NCI-H2081 treated with DMSO at 0.1 percent for 48 hours (cell line): Measurements from ENCODE around the gene TUBA1C.
A peak's percentile ranks its signal among the peaks of the same experiment; 100 is the strongest.
"Not testable (repeated sequence)": the region's sequence is repeated elsewhere in the genome, so short reads cannot be mapped to it uniquely, and the experiment has no call there.

Experiments used
- DNase-seq: peaks from one replicate; lab custom pipeline; 2025; lab: John Stamatoyannopoulos, UW

The TUBA1C gene

DNA sequence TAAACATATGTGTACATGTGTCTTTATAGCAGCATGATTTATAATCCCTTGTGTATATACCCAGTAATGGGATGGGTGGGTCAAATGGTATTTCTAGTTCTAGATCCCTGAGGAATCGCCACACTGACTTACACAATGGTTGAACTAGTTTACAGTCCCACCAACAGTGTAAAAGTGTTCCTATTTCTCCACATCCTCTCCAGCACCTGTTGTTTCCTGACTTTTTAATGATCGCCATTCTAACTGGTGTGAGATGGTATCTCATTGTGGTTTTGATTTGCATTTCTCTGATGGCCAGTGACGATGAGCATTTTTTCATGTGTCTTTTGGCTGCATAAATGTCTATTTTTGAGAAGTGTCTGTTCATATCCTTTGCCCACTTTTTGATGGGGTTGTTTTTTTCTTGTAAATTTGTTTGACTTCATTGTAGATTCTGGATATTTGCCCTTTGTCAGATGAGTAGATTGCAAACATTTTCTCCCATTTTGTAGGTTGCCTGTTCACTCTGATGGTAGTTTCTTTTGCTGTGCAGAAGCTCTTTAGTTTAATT lies 45.6 kb downstream of the TUBA1C start:
- DNase-seq = not testable (repeated sequence)

DNA sequence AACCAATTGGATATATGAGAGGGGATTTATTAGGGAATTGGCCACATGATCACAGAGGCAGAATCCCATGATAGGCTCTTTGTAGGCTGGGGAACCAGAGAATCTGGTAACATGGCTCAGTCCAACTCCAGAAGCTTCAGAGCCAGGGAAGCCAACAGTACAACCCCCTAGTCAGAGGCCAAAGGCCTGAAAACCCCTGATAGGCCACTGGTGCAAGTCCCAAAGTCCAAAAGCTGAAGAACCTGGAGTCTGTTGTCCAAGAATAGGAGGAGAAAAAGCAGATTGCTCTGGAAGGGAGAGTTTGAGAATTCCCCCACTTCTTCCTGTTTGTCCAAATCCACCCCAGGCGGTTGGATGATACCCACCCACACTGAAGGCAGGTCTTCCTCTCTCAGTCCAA lies 49.9 kb downstream of the TUBA1C start:
- no peak for DNase-seq

DNA sequence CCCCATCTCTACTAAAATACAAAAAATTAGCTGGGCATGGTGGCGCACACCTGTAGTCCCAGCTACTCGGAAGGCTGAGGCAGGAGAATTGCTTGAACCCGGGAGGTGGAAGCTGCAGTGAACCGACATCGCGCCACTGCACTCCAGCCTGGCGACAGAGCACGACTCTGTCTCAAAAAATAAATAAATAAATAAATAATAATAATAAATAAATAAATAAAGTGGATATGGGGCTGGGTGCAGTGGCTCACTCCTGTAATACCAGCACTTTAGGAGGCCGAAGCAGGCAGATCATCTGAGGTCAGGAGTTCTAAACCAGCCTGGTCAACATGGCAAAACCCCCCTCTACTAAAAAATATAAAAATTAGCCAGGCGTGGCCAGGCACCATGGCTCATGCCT lies 52.2 kb downstream of the TUBA1C start:
- not testable (repeated sequence) for DNase-seq

DNA sequence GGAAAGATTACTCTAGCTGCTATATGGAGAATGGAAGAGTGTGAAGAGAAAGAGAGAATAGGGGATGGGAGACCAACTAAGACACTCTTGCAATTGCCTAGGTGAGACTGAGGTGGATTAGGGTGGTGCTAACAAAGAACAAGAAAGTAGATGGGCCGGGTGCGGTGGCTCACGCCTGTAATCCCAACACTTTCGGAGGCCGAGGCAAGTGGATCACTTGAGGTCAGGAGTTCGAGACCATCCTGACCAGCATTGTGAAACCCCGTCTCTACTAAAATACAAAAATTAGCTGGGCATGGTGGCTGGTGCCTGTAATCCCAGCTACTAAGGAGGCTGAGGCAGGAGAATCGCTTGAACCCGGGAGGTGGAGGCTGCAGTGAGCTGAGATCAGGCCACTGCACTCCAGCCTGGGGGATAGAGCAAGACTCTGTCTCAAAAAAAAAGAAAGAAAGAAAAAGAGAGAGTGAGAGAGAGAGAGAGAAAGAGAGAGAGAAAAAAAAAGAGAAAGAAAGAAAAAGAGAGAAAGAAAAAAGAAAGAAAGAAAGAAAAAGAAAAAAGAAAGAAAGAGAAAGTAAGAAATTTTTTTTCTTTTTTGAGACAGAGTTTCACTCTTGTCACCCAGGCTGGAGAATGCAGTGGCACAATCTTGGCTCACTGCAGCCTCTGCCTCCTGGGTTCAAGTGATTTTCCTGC lies 55.7 kb downstream of the TUBA1C start:
- DNase-seq = not testable (repeated sequence)

DNA sequence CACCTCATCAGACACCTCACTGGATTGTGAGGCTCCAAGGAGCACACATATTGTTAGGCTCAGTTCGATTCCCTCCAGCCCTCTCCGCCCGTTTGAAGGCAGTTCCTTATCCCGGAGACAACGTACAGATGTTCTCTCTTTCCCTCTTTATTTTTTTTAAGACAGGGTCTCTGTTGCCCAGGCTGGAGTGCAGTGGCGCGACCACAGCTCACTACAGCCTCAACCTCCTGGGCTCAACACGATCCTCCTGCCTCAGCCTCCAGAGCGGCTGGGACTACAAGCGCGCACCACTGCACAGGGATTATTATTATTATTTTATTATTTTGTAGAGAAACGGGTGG lies 57.5 kb downstream of the TUBA1C start:
- no peak for DNase-seq

DNA sequence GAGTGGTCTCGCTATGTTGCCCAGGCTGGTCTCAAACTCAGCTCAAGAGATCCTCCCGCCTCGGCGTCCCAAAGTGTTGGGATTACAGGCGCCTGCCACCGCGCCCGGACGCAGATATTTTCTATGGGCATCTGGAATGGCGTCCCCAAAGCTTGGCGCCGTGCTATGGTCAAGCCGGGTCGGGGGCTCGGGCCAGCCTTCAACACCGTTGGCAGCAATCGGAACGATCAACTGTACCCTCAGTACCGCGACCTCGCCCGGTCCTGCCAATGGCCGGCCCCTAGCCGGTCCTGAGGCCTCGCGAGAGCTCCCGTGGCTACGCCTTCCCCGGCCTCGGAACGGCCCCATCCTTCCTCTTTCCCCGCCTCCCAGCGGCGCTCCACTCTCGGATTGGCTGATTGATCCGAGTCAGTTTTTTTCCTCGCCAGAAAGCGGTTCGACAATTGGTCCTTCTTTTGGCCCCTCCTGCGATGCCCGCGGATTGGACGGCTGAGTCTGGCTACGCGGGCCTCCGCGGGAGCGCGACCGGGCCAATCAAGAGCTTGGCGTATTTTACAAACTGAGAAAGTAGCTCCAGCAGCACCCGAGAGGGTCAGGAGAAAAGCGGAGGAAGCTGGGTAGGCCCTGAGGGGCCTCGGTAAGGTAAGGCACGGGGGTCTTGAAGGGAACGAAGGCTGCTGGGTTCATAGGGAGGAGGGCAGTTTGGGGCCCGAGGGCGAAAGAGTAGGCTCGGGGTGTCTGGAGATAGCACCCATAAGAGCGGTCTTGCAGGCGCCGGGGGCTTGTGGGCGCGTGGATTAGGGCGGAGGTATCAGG lies 58.0 kb downstream of the TUBA1C start, which contains the start of gene TROAP:
Gene TROAP (plus strand): TSS at position 548 of the 816 bp plus-strand sequence. CDS start 354 bp downstream, outside the sequence.
- DNase-seq = peak; percentile 96

DNA sequence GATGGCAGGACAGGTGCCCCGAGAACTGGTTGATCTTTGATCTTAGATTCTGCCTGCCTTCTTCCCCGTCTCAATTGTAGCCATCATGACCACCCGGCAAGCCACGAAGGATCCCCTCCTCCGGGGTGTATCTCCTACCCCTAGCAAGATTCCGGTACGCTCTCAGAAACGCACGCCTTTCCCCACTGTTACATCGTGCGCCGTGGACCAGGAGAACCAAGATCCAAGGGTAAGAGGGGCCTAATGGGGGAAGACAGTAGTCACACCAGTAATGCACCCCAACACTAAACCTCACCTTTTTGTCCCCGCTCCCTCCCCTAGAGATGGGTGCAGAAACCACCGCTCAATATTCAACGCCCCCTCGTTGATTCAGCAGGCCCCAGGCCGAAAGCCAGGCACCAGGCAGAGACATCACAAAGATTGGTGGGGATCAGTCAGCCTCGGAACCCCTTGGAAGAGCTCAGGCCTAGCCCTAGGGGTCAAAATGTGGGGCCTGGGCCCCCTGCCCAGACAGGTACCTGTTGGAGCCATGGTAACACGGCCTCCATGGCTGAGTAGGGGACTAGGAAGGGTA lies 58.7 kb downstream of the TUBA1C start:
- no peak for DNase-seq
